ENCODE data around the gene ADISSP.
A peak's percentile ranks its signal among the peaks of the same experiment; 100 is the strongest.
"Not testable (repeated sequence)": the region's sequence is repeated elsewhere in the genome, so short reads cannot be mapped to it uniquely, and the experiment has no call there.

The ADISSP gene

DNA sequence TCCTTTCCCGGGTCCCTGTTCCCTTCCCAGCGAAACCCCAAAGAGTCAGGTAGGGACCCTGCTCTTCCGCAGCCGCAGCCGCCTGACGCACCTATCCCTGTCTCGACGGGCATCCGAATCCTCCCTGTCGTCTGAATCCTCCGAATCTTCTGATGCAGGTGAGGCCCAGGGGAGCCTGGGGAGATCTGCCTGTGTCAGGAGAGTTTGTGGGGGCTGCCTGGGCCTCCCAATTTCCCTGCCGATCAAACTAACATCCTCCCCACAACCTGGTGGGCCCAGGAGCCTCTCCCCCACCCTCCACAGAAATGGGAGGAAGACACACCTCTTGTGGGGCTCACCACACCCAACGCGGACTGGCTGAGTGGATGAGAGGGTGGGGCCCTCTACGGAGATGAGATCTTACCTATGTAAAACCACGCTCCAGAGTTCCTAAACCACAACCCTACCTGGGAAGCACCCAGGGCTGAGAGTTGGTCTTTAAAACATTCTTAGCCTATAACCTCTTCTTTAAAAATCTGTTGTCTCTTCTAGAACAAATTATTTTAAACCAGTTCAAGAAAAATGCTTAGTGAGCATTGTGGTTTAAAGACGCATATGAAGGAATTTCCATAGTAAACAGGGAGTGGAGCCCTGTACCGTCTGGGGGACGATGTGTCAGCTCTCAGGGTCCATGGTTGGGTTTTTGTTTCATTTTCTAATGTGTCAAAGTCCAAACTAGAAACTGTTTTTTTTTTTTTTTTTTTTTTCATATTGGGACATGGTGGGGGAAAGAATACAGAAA, 30.2 kb upstream of the ADISSP start:
- DNase-seq: no peak

DNA sequence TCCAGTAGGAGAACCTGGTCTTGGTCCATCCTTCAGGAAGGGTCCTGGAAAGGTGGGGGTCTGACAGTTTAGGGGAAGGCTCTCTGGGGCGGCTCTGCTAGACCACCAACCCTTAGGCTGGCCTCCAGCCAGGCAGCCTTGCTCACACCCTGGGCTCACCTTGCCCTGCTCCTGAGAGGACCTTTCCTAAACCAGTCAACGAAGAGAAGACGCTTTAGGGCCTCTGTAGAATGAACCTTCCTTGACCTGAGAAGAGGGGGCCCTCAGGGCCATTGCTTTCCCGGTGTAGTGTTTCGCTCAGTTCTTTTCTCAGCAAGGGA, 29.6 kb upstream of the ADISSP start:
- DNase-seq: no peak

DNA sequence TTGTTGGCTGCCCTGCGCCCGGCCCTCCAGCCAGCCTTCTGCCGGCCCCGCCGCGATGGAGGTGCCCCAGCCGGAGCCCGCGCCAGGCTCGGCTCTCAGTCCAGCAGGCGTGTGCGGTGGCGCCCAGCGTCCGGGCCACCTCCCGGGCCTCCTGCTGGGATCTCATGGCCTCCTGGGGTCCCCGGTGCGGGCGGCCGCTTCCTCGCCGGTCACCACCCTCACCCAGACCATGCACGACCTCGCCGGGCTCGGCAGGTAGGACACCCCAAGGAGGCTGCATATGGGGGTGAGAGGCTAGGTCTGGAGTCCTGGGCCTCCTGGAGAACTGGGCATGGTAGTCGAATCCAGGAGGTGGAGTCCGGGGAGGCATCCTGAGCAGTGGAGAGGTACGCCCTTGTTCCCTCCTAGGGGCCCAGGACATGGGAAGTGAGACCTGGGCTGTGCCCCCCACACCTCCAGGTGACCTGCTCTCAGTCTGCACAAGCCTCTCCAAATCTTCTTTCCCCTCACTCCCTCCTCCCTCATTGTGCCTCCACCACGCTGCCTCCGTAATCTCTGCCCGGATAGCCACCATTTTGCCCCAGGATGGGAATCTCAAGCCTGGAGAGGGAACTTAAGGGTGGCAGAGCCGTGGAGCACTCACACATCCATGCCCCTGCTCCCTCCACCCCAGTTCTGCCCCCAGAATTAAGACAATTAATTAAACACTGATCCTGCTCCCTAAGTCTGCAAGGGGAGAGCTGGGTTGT, 29.1 kb upstream of the ADISSP start:
- peak in 1 of 58 donors; percentile 67 for DNase-seq

DNA sequence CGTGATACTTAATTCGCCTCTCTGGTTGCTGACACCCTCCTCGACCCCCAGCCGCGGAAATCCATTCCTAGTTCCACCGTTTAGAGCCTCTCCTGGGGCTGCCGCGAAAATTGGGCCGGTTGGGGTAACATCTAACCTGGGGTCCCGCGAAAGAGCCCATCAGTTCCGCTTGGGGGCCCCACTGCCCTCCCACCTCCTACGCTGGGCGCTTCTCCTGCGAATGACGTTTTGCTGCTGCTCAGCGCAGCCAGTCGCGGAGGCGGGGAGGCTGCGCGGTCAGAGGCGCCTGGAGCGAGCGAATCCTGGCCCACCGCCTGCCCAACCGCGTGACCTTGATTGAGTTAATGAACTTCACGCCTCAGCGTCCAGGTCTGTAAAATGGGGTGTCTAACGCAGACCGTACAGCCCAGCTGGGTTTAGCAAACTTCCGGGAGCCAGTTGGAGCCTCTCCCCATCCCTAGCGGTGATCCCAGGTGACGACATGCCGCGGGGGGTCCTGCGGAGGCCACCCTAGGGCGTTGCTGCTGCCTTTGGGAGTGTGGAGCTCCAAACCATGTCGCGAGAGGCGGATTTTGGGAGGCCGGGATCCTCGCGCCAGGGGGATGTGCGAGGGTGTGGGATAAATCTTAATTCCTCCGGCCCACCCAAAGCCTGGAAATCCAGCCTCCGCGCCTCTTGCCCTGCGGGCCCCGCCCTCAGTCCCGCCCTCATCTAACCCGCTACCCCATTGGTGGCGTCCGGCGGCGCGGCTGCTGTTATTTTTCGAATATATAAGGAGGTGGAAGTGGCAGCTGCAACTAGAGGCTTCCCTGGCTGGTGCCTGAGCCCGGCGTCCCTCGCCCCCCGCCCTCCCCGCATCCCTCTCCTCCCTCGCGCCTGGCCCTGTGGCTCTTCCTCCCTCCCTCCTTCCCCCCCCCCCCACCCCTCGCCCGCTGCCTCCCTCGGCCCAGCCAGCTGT, 28.2 kb upstream of the ADISSP start, which contains the start of gene CDC25B:
Gene CDC25B, plus strand, starts transcription at position 800 of the 958 bp plus-strand sequence. CDS start 222 bp downstream, outside the sequence.
- DNase-seq: peak; percentile 38 to 96 (median 91)

DNA sequence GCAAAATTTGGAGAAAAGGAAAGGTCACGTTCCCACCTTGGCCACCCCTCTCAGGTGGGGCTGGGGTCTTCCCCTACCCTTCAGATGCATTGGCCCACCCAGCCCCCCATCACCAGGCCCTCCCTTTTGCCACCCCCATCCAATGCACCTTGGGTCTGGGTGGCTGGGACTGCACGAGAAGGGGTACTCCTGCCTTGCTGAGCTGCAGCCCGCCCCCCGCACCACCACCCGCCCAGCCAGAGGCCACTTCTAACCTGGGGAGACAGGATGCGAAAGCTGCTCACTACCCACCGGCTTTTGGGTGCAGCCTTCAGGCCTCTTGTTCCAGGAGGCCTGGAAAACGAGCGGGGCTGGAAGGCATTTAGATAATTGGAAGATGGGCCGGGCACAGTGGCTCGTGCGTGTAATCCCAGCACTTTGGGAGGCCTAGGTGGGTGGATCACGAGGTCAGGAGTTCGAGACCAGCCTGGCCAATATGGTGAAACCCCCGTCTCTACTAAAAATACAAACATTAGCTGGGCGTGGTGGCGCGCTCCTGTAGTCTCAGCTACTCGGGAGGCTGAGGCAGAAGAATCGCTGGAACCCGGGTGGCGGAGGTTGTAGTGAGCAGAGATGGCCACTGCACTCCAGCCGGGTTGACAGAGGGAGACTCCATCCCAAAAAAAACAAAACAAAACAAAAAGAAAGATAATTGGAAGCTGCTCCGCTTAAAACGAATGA, 27.3 kb upstream of the ADISSP start:
- DNase-seq: no peak

DNA sequence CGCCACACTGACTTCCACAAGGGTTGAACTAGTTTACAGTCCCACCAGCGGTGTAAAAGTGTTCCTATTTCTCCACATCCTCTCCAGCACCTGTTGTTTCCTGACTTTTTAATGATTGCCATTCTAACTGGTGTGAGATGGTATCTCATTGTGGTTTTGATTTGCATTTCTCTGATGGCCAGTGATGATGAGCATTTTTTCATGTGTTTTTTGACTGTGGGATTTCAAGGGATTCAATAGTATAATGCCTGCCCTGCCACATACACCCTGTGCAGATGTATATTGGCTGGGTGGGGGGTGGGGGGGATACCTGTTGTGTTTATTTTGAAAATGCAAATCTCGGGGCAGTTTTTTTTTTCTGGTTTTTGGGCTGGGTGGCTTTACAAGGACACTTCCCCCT, 26.6 kb upstream of the ADISSP start:
- not testable (repeated sequence) for DNase-seq

DNA sequence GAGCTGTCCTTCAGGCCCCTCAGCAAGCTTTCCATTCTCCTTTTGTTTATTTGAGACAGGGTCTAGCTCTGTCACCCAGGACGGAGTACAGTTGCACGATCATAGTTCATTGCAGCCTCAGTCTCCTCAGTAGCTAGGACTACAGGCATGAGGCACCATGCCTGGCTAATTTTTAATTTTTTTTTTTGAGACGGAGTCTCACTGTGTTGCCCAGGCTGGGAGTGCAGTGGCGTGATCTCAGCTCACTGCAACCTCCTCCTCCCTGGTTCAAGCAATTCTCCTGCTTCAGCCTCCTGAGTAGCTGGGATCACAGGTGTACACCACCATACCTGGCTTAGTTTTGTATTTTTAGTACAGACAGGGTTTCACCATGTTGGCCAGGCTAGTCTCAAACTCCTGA, 21.6 kb upstream of the ADISSP start:
- DNase-seq: not testable (repeated sequence)

DNA sequence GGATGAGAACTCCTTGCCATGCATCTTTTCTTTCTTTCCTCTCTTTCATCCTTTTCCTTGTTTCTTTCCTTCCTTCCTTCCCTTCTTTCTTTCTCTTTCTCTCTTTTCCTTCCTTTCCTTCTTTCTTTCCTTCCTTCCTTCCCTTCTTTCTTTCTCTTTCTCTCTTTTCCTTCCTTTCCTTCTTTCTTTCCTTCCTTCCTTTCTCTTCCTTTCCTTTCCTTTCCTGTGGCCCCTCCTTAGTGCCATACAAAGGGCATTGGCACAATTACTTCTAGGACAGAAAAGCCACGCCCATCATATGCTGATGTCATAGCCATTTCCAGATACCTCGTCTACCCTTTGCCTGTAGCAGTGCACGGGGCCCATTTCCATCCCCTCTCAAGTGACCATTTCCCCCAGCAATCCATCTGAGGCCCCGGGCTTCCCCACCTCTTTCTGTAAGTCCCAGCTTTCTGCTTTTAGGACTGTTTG, 21.2 kb upstream of the ADISSP start:
- DNase-seq: no peak

DNA sequence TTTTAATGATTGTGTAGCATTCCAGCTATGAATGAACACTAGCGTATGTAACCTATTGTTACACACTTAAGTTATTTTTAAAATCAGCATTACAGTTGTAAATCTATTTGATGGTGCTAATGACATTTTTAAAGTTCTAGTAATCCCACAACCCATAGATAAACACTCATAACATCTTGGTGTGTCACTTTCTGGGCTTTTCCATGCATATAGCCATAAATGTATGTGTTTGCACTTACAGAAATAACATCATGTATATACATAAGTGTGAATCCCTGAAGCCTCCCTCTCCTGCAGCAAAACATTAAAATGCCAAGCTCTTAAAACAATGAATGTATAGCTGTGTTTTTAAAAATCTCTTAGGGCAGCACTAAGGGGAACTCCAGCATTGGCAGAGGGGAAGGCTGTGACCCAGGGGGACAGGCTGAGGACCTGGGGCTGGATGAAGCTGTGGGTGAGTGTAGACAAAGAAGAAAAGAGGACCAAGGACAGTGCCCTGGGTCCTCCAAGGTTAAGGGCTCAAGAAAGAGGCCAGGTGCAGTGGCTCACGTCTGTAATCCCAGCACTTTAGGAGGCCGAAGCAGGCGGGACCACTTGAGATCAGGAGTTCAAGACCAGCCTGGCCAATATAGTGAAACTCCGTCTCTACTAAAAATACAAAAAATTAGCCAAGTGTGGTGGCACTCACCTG, 19.9 kb upstream of the ADISSP start:
- DNase-seq: no peak

DNA sequence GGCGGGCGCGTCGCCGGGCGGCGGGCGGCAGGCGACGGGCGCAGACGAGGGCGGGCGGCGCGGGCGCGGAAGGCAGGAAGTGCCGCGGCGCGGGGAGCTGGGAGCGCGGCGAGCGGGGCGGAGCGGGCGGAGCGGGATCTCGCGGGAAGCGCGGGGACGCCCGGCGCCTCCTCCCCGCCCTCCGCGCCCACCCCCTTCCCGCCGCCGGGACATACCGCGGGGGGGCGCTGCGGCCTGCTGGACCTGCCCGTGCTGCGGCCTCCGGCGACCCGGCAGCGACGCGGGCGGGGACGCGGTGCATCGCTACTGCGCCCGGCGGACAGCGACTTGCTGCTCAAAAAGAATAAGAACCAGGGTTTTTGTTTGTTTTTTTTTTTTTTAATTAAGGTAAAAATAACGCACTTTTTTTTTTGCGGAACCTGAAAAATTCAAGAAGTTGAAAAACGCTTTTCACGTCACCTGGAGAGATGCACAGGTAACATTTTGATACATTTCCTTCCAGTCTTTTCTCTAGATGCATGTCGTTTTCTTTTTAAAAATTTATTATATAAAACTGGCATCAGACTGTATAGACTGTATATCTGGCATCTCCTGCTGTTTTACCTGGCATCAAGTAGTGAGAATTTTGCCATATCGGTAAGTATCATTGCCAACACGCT, 19.2 kb upstream of the ADISSP start, which contains the start of gene CENPB:
Gene CENPB, minus strand, starts transcription at position 76 of the 659 bp plus-strand sequence. CDS start 257 bp downstream, outside the sequence.
- peak in 56 of 58 donors; percentile 23 to 93 (median 80) for DNase-seq

DNA sequence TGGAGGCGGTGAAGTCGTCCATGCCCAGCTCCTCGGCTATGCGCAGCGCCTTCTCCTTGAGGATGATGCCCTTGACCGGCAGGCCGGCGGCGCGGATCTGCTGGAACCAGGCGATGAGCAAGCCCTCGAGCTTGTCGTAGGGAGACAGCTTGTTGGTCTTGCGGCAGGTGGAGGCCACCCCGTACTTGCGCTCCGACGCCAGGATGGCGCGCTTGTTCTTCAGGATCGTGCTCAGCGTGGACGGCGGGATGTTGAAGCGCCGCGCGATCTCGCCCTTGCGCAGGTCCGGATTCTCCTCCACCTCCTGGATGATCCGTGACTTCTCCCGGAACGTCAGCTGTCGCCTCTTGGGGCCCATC, 18.6 kb upstream of the ADISSP start:
- peak in 13 of 58 donors; percentile 19 to 62 (median 37) for DNase-seq

DNA sequence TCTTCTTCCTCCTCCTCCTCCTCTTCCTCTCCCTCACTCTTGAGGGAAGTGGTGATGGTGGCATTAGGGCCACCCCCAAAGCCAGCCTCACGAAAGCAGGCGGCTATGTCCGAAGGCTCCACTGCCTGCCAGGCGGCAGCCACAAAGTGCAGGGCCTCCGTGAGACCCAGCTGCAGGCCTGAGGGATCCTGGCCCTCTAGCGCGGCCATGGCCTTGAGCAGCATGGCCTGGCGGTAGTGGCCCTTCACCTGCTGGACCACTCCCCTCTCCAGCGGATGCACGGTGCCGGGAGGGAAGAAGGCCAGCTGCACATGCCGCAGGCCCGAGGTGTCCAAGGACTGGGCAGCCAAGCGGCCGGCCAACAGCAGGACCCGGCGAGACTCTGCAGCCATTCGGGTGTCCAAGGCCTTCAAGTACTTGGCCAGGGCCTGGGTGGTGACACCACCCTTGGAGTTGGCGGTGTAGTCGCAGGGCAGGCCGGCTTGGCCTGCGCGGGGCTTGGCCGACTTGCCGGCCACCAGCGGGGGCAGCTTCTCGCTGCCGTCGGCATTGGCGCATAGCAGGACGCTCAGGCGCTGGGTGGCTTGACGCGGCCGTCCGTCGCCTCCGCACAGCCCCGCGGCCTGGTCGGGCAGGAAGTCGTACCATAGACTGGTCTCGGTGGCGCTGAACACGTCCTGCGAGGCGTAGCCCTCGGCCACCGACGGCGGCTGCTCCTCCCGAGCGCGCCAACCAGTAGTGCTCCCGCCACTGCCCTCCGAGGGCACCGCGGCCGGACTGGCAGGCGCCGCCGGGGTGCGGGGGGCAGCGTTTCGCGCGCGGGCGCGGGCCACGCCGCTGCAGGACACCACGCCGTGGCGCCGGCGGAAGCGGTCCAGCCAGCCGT, 17.9 kb upstream of the ADISSP start:
- peak in 1 of 58 donors; percentile 37 for DNase-seq

DNA sequence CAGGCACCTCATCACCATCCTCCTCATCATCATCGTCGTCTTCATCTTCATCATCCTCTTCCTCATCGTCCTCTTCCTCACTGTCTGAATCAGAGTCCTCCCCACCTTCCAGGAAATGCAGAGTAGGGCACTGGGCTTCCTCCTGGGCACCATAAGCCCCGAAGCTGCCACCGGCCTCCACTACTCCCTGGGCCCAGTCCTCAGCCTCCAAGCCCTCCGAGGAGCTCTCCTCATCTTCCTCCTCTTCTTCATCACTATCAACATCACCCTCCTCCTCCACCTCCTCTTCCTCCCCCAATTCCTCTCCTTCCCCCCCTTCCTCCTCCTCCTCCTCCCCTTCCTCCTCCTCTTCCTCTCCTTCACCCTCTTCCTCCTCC, 17.3 kb upstream of the ADISSP start:
- DNase-seq: no peak

DNA sequence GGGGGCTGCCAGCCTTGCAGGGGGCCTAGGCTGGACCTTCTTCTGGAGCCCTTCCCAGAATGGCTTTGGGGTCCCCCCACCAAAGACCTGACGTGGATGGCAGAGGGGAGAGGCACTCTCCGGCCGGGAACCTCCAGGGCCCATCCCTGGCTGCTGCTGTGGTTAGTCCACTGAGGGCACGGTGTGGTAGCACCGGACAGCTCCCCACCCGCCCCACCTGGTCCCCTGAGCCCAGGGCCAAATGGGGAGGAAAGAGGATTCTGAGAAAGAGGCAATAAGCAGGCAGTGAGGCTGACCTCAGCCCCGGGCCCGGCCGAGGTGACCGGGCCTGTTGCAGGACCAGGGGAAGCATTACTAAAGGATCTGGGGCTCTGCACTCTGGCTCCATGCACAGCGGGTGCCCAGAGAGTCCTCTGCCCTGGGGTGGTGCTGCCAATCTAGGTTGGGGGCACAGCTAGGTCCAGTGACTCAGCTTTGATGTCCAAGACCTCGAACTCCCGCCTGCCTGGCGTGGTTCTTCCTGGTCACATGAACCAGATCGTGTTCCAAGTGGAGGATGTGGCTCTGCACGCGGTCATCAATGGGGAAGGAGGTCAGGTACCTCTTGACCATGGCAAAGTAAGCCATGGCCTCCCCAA, 16.8 kb upstream of the ADISSP start:
- no peak for DNase-seq

DNA sequence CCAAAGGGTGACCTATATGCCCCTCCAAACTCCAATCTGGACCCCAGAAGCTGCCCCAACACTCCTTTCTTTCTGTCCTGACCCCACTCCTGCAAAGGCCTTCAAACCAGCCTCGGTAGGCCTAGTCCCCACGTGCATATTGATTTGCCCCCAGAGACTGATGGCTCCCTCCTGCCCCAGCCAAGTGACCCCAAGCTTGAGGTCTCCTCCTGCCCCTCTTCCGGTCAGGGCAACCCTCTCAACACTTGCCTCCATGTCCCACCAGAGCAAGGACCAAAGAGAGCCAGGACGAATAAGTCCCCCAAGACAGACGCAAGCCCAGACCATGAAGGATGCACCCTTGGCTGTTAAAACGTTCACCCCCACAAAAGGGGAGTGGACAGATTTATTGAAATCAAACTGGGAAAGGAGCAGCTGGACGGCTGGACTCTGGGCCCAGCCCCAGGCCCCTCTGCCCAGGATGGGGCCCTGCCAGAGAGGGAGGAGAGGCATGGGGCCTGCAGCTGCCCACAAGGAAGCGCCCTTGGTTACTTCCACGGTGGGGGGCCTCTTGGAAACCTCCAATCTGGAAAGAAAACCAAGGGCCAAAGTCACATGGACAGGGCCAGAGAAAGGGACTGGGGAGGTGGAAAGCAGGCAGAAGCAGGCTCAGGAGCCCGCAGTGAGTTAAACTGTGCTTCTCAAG, 16.1 kb upstream of the ADISSP start:
- peak in 2 of 58 donors; percentile 23 to 52 for DNase-seq

DNA sequence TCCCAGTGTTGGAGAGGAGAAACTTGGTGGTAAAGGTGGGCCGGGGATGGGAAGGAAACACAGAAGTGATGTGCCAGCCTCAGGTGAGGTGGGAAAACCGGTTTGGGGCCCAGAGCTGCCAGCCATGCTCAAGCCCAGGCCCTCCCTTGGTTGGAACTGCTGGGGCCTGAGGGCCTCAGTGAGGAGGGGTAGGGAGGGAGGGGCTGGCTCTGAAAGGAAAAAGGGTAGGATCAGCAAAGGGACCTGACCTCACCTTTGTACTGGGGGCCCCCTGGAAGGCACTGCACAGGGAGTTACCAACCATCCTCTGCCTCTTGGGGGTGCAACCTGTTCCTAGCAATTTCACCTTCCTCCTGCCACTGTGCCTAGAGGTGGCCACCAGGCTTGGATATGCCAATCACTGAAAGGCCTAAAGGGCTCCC, 15.5 kb upstream of the ADISSP start:
- DNase-seq: no peak

DNA sequence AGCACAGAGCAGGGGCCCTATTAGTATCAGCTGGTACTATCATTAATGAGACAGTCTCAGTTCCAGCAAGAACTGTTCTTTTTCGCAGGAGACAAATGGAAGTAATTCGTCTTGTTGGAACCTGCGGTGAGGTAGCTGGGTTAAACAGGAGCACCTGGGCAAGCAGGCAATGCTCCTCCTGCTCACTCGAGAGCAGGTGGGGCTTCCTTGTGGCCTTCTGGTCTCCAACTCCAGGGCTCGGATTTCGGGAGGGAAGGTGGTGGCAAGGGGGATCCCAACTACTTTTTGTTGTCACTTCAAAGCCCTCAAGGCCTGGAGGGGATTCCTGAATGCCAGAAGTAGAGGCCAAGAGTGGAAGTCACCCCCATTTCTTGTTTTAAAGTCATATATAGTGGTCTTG, 15.0 kb upstream of the ADISSP start:
- DNase-seq: no peak

Measured in anterior cingulate cortex (tissue), 58 donors.